MG63 (cell line): ENCODE data around the gene TNFAIP1. TPM values are rescaled to one million over a fixed set of nuclear protein-coding genes. Genes with fewer than 3 reads are reported as not detected.

Experiments used
- DNase-seq: peaks from one replicate; pipeline ENCODE4 v3.0.0-alpha.2; 2020
- H3K27me3 ChIP-seq: fragments of 250-450 bp; sonication (Bioruptor Pico); 2 replicates; pipeline ENCODE4 v1.5.1; 2020; ENCODE audit warnings: mild to moderate bottlenecking, moderate library complexity
- H3K36me3 ChIP-seq: fragments of 250-450 bp; sonication (Bioruptor Pico); 2 replicates; pipeline ENCODE4 v1.5.1; 2020; ENCODE audit warnings: mild to moderate bottlenecking, moderate library complexity
- H3K4me3 ChIP-seq: fragments of 250-450 bp; sonication (Bioruptor Pico); 2 replicates; pipeline ENCODE4 v1.5.1; 2020; ENCODE audit warnings: mild to moderate bottlenecking, moderate library complexity
- H3K9me3 ChIP-seq: fragments of 250-450 bp; sonication (Bioruptor Pico); 2 replicates; pipeline ENCODE4 v1.5.1; 2020; ENCODE audit warnings: mild to moderate bottlenecking, moderate library complexity
- total RNA-seq: library from RNA; depleted of rRNA; stranded (reverse); fragments of >200 nt; shearing (Covaris generic); gene quantifications from 2 replicates; pipeline ENCODE4 v1.2.3, GENCODE V29; 2014; ENCODE audit warnings: low replicate concordance

Gene TNFAIP1
- total RNA-seq, 1 experiment from 2014 or later = 31.9 TPM

- peak; percentile 62 for DNase-seq
- H3K27me3 ChIP-seq = no peaks in the 10 kb centered on the region
- H3K36me3 ChIP-seq = peaks cover 26% of the 10 kb centered on the region
- peak overlapping the region; percentile 89 for H3K4me3 ChIP-seq
- no peaks in the 10 kb centered on the region for H3K9me3 ChIP-seq
These were observed 36.8 kb downstream of the TNFAIP1 start for GRCh38 chr17:28372203-28372944.

- no peak for DNase-seq
These were observed 37.3 kb downstream of the TNFAIP1 start for GRCh38 chr17:28372945-28373274.

GRCh38 chr17:28379814-28380801 is 44.5 kb downstream of the TNFAIP1 start:
- no peaks in the 10 kb centered on the region for H3K9me3 ChIP-seq
- no peaks in the 10 kb centered on the region for H3K27me3 ChIP-seq
- no peak for DNase-seq
- peaks cover 30% of the 10 kb centered on the region for H3K36me3 ChIP-seq
- H3K4me3 ChIP-seq = no peak overlapping the region

More at GRCh38 chr17:28372945-28373274, 37.3 kb downstream of the TNFAIP1 start:
- H3K9me3 ChIP-seq = no peaks in the 10 kb centered on the region
- H3K27me3 ChIP-seq = no peaks in the 10 kb centered on the region
- H3K36me3 ChIP-seq = peaks cover 26% of the 10 kb centered on the region
- H3K4me3 ChIP-seq = peak overlapping the region; percentile 89

- Histone ChIP-seq H3K27me3 (no peaks in the 10 kb centered on the region), H3K36me3 (peaks cover 28% of the 10 kb centered on the region), H3K9me3 (no peaks in the 10 kb centered on the region), H3K4me3 (no peak overlapping the region)
- DNase-seq = no peak
These were observed 45.7 kb downstream of the TNFAIP1 start for GRCh38 chr17:28381141-28381825.

- H3K36me3 ChIP-seq = peaks cover 41% of the 10 kb centered on the region
- H3K4me3 ChIP-seq = no peak overlapping the region
- no peaks in the 10 kb centered on the region for H3K9me3 ChIP-seq
- H3K27me3 ChIP-seq = no peaks in the 10 kb centered on the region
- DNase-seq = no peak
These were observed 48.9 kb downstream of the TNFAIP1 start for GRCh38 chr17:28384281-28385036.

- Histone ChIP-seq H3K4me3 (no peak overlapping the region), H3K9me3 (no peaks in the 10 kb centered on the region), H3K27me3 (no peaks in the 10 kb centered on the region), H3K36me3 (peaks cover 47% of the 10 kb centered on the region)
- DNase-seq = no peak
These were observed 49.5 kb downstream of the TNFAIP1 start for GRCh38 chr17:28385037-28385400.

GRCh38 chr17:28385406-28385805 is 49.8 kb downstream of the TNFAIP1 start:
- no peak overlapping the region for H3K4me3 ChIP-seq
- DNase-seq = no peak
- H3K36me3 ChIP-seq = peaks cover 47% of the 10 kb centered on the region
- no peaks in the 10 kb centered on the region for H3K27me3 ChIP-seq
- H3K9me3 ChIP-seq = no peaks in the 10 kb centered on the region

GRCh38 chr17:28386391-28386790 is 50.8 kb downstream of the TNFAIP1 start:
- H3K4me3 ChIP-seq = no peak overlapping the region
- no peak for DNase-seq
- no peaks in the 10 kb centered on the region for H3K27me3 ChIP-seq
- no peaks in the 10 kb centered on the region for H3K9me3 ChIP-seq
- H3K36me3 ChIP-seq = peaks cover 50% of the 10 kb centered on the region

- Histone ChIP-seq H3K27me3 (no peaks in the 10 kb centered on the region), H3K9me3 (no peaks in the 10 kb centered on the region), H3K36me3 (peaks cover 55% of the 10 kb centered on the region), H3K4me3 (no peak overlapping the region)
- DNase-seq = no peak
These were observed 52.5 kb downstream of the TNFAIP1 start for GRCh38 chr17:28388106-28388505.

GRCh38 chr17:28390141-28390540 is 54.6 kb downstream of the TNFAIP1 start:
- H3K4me3 ChIP-seq = no peak overlapping the region
- peaks cover 47% of the 10 kb centered on the region for H3K36me3 ChIP-seq
- H3K9me3 ChIP-seq = no peaks in the 10 kb centered on the region
- no peaks in the 10 kb centered on the region for H3K27me3 ChIP-seq
- DNase-seq = no peak

- peaks cover 52% of the 10 kb centered on the region for H3K36me3 ChIP-seq
- no peaks in the 10 kb centered on the region for H3K27me3 ChIP-seq
- DNase-seq = no peak
- H3K9me3 ChIP-seq = no peaks in the 10 kb centered on the region
- H3K4me3 ChIP-seq = no peak overlapping the region
These were observed 55.0 kb downstream of the TNFAIP1 start for GRCh38 chr17:28390563-28390962.

- Histone ChIP-seq H3K9me3 (no peaks in the 10 kb centered on the region), H3K27me3 (no peaks in the 10 kb centered on the region), H3K4me3 (no peak overlapping the region), H3K36me3 (peaks cover 55% of the 10 kb centered on the region)
- no peak for DNase-seq
These were observed 55.4 kb downstream of the TNFAIP1 start for GRCh38 chr17:28390984-28391383.

GRCh38 chr17:28391401-28391800 is 55.8 kb downstream of the TNFAIP1 start:
- no peak for DNase-seq
- H3K27me3 ChIP-seq = no peaks in the 10 kb centered on the region
- no peaks in the 10 kb centered on the region for H3K9me3 ChIP-seq
- peaks cover 57% of the 10 kb centered on the region for H3K36me3 ChIP-seq
- H3K4me3 ChIP-seq = no peak overlapping the region

GRCh38 chr17:28392491-28392890 is 56.9 kb downstream of the TNFAIP1 start:
- Histone ChIP-seq H3K27me3 (no peaks in the 10 kb centered on the region), H3K9me3 (no peaks in the 10 kb centered on the region), H3K36me3 (peaks cover 62% of the 10 kb centered on the region), H3K4me3 (no peak overlapping the region)
- DNase-seq = peak; percentile 92

GRCh38 chr17:28394337-28395116 is 59.0 kb downstream of the TNFAIP1 start:
- H3K4me3 ChIP-seq = no peak overlapping the region
- DNase-seq = no peak
- H3K9me3 ChIP-seq = no peaks in the 10 kb centered on the region
- H3K27me3 ChIP-seq = no peaks in the 10 kb centered on the region
- peaks cover 54% of the 10 kb centered on the region for H3K36me3 ChIP-seq

- no peak for DNase-seq
- Histone ChIP-seq H3K4me3 (no peak overlapping the region), H3K27me3 (no peaks in the 10 kb centered on the region), H3K36me3 (peaks cover 45% of the 10 kb centered on the region), H3K9me3 (no peaks in the 10 kb centered on the region)
These were observed 59.9 kb downstream of the TNFAIP1 start for GRCh38 chr17:28395426-28395825.
